A673 (cell line): ENCODE measurements around the gene NUDT21. TPM values are rescaled to one million over a fixed set of nuclear protein-coding genes. Genes with fewer than 3 reads are reported as not detected.
A peak's percentile ranks its signal among the peaks of the same experiment; 100 is the strongest.

Experiments
- BruUV-seq: library from RNA; stranded (reverse); fragments of 400-500 nt; replicated peaks from 2 replicates; lab custom pipeline; 2021; lab: Mats Ljungman, UMichigan
- CTCF ChIA-PET: fragments of 300-600 bp; sonication (Branson Sonifier 250); formaldehyde crosslinking; loops from one replicate; lab custom pipeline; 2022; ENCODE audit warnings: antibody characterized with exemption; lab: Charles Lee
- POLR2A ChIA-PET: fragments of 300-600 bp; sonication (Branson Sonifier 250); formaldehyde crosslinking; loops from one replicate; lab custom pipeline; 2022; ENCODE audit warnings: antibody characterized with exemption; ENCODE audit not compliant: low non-redundant PET; lab: Charles Lee
- DNase-seq: peaks from one replicate; pipeline ENCODE4 v3.0.0-alpha.2; 2015; ENCODE audit warnings: low spot score
- H3K27ac ChIP-seq: fragments of 200-600 bp; sonication (generic); 2 replicates; pipeline ENCODE4 v1.5.1; 2016; ENCODE audit warnings: mixed run types, low read depth, mild to moderate bottlenecking, mixed read lengths, antibody characterized with exemption, low read length; ENCODE audit not compliant: poor library complexity, severe bottlenecking
- H3K27me3 ChIP-seq: fragments of 200-600 bp; sonication (generic); replicated peaks from 2 replicates; pipeline ENCODE4 v1.6.1; 2017; ENCODE audit warnings: mixed run types, low read depth, mild to moderate bottlenecking, mixed read lengths, antibody characterized with exemption, low read length; ENCODE audit not compliant: insufficient read depth, poor library complexity
- H3K36me3 ChIP-seq: fragments of 200-600 bp; sonication (generic); 2 replicates; pipeline ENCODE4 v1.6.1; 2016; ENCODE audit warnings: mixed run types, mild to moderate bottlenecking, mixed read lengths, antibody characterized with exemption, low read length; ENCODE audit not compliant: insufficient read depth, poor library complexity, severe bottlenecking
- H3K4me1 ChIP-seq: fragments of 200-600 bp; sonication (generic); 2 replicates; pipeline ENCODE4 v1.6.1; 2017; ENCODE audit warnings: mixed run types, mild to moderate bottlenecking, mixed read lengths, antibody characterized with exemption, low read length; ENCODE audit not compliant: insufficient read depth, poor library complexity, severe bottlenecking
- H3K4me3 ChIP-seq: fragments of 200-600 bp; sonication (generic); 2 replicates; pipeline ENCODE4 v1.5.1; 2016; ENCODE audit warnings: low read depth, mixed run types, mild to moderate bottlenecking, mixed read lengths, low read length; ENCODE audit not compliant: poor library complexity, severe bottlenecking
- H3K9me3 ChIP-seq: fragments of 200-600 bp; sonication (generic); 2 replicates; pipeline ENCODE4 v1.6.1; 2016; ENCODE audit warnings: mixed run types, low read depth, mild to moderate bottlenecking, mixed read lengths, antibody characterized with exemption, low read length; ENCODE audit not compliant: poor library complexity, severe bottlenecking
- CTCF ChIP-seq: fragments of 300-800, 200-600 bp; sonication (generic); conservative IDR thresholded peaks from 2 replicates; pipeline ENCODE4 v1.5.1; 2017; ENCODE audit warnings: low read depth, mild to moderate bottlenecking, antibody characterized with exemption, low read length, moderate library complexity, mixed read lengths
- EZH2 ChIP-seq: fragments of 200-600 bp; sonication (generic); IDR thresholded peaks from 2 replicates; pipeline ENCODE4 v1.6.1; 2017; ENCODE audit warnings: borderline replicate concordance, low read depth, mild to moderate bottlenecking, mixed read lengths, antibody characterized with exemption, low read length; ENCODE audit not compliant: poor library complexity, severe bottlenecking
- intact Hi-C: fragments of 100-400 bp; cut with micrococcal nuclease; formaldehyde crosslinking; loops from one replicate; pipeline ENCODE4 v1.10.0; 2022; ENCODE audit not compliant: unreplicated experiment
- total RNA-seq: library from RNA; stranded (reverse); gene quantifications from 2 replicates; pipeline ENCODE4 v1.2.3, GENCODE V29; 2021

The NUDT21 gene
- total RNA-seq, 1 experiment from 2014 or later: 231 TPM

GRCh38 chr16:56479469-56479868 lies 28.3 kb upstream of the NUDT21 start:
- Histone ChIP-seq H3K4me3 (no peak overlapping the region), H3K36me3 (peaks cover 30% of the 10 kb centered on the region), H3K27ac (peak overlapping the region; percentile 66), H3K9me3 (no peaks in the 10 kb centered on the region), H3K4me1 (peaks cover 39% of the 10 kb centered on the region), H3K27me3 (no peaks in the 10 kb centered on the region)
- intact Hi-C loops: no loop called here
- no TSS peak for BruUV-seq
- no peak for TF ChIP-seq EZH2
- TF ChIP-seq CTCF: no peak
- ChIA-PET POLR2A (no interaction called here), CTCF (interaction anchor here (0.7 kb wide), 1 partner anchor 161 kb away, joined by 3 read pairs; no protein-coding TSS in a partner anchor)
- no peak for DNase-seq

GRCh38 chr16:56478281-56479049 lies 27.3 kb upstream of the NUDT21 start:
- CTCF ChIA-PET: interaction anchor here (0.7 kb wide), 1 partner anchor 160 kb away, joined by 3 read pairs; no protein-coding TSS in a partner anchor
- DNase-seq: peak; percentile 24

More at GRCh38 chr16:56478281-56479049, 27.3 kb upstream of the NUDT21 start:
- Histone ChIP-seq H3K9me3 (no peaks in the 10 kb centered on the region), H3K27ac (peak overlapping the region; percentile 66), H3K36me3 (peaks cover 39% of the 10 kb centered on the region), H3K27me3 (no peaks in the 10 kb centered on the region), H3K4me3 (no peak overlapping the region), H3K4me1 (peaks cover 39% of the 10 kb centered on the region)
- intact Hi-C loops: no loop called here
- TF ChIP-seq EZH2 (no peak), CTCF (no peak)
- POLR2A ChIA-PET: no interaction called here
- no TSS peak for BruUV-seq
